Body of pancreas (tissue), 4 donors: ENCODE results near the gene CLDN2. TPM values are rescaled to one million over a fixed set of nuclear protein-coding genes. Genes with fewer than 3 reads are reported as not detected.
"Not testable (repeated sequence)": the region's sequence is repeated elsewhere in the genome, so short reads cannot be mapped to it uniquely, and the experiment has no call there.

Experiments used
- ATAC-seq: fragments of 150-250 bp; one replicate; pipeline ENCODE4 v1.9.1; 2016
- DNase-seq, 4 donors: peaks; one replicate each; pipeline ENCODE4 v3.0.0-alpha.2; 2019
- H3K27ac ChIP-seq, 4 donors: fragments of 200-600 bp; sonication (generic); 1 replicate in 3 of 4; 2 replicates in 1 of 4; pipeline versions ENCODE4 v1.5.1 to v1.6.1; 2016 to 2019; ENCODE audit warnings: mild to moderate bottlenecking in 1 of 4, mixed read lengths in 1 of 4, moderate library complexity in 1 of 4
- H3K27me3 ChIP-seq, 2 donors: fragments of 200-600 bp; sonication (generic); one replicate each; pipeline ENCODE4 v1.6.0; 2016; ENCODE audit warnings: mild to moderate bottlenecking in 1 of 2
- H3K36me3 ChIP-seq, 2 donors: fragments of 200-600 bp; sonication (generic); replicated peaks in 1 of 2; 2 replicates each; pipeline ENCODE4 v1.5.1; 2016; ENCODE audit warnings: low read depth in 2 of 2; ENCODE audit not compliant: insufficient read depth in 1 of 2
- H3K4me1 ChIP-seq: fragments of 200-600 bp; sonication (generic); one replicate; pipeline ENCODE4 v1.6.0; 2016
- H3K4me3 ChIP-seq, 2 donors: fragments of 200-600 bp; sonication (generic); 1 replicate in 1 of 2; 2 replicates in 1 of 2; pipeline ENCODE4 v1.5.1; 2016 to 2019
- H3K9me3 ChIP-seq, 3 donors: fragments of 200-600 bp; sonication (generic); 1 replicate in 2 of 3; 2 replicates in 1 of 3; pipeline ENCODE4 v1.5.1; 2016
- CTCF ChIP-seq, 7 experiments: fragments of 450-650 bp in 4 of 7; fragments of 200-600 bp in 3 of 7; sonication (generic) in 3 of 7; IDR thresholded peaks; one replicate each; pipeline ENCODE4 v1.5.1; 2016 to 2019; ENCODE audit warnings: antibody characterized with exemption in 7 of 7
- POLR2A ChIP-seq, 3 donors: fragments of 450-650 bp; IDR thresholded peaks; one replicate each; pipeline ENCODE4 v1.6.1; 2016; ENCODE audit warnings: antibody characterized with exemption in 3 of 3, mild to moderate bottlenecking in 2 of 3
- WGBS, 2 donors: methylation state at CpG; one replicate each; pipeline ENCODE4 v1.1.5; 2017; 5-methylcytosine and 5-hydroxymethylcytosine counted together
- intact Hi-C: fragments of 100-400 bp; cut with DNase I; formaldehyde crosslinking; loops from one replicate; pipeline ENCODE4 v1.15.1; 2023
- total RNA-seq, 2 donors: library from RNA; depleted of rRNA; stranded (reverse); fragments of >200 nt; gene quantifications; one replicate each; pipeline ENCODE4 v1.1.0, GENCODE V29; 2016

Gene CLDN2
- total RNA-seq, 2 donors from 2014 or later = 0.33 to 6.0 TPM

DNA sequence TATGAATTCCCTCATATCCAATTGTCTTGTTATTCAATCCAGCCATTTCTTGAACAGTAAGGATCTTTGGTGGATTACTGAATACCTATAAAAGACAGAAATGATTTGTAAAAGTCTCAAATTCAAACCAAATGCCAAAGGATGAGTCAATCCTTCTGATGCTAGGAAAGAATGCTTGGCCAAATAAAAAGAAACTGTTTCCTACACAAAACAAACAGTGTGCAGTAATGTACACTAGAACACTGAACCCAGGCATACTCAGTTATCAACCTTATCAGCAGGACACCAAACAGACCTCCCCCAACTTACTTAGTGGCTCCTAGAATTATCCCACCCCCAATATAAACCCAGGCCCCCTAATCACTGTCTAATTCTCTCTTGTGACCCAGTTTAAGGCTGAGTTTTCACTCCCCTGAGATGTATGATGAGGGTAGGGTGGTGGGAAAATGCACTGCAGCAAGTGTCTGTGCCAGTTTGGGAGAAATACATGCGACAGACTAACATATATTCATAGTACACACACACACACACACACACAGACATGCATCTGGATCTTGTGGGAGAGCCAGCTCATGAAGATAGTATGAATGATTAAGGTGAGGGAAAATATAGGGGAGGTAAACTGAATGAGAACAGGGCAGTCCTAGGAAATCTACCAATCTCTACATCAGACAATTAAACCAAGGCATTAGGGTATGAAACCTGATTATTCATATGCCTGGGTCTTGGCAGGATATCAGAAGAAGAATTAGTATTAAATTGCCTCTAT lies 35.0 kb downstream of the CLDN2 start:
- 46 to 55% methylated on average over 1 of the region's 1 CpG for WGBS, 2 donors
- intact Hi-C loops = no loop called here
- H3K4me1 ChIP-seq = peaks cover 4% of the 10 kb centered on the region
- H3K4me3 ChIP-seq = no peak overlapping the region
- H3K9me3 ChIP-seq = no peaks in the 10 kb centered on the region
- H3K27ac ChIP-seq = no peak overlapping the region
- no peak for TF ChIP-seq POLR2A (IDR thresholded peaks at IDR 0.05)
- TF ChIP-seq CTCF (IDR thresholded peaks at IDR 0.05) = no peak
- H3K27me3 ChIP-seq = no peaks in the 10 kb centered on the region
- H3K36me3 ChIP-seq = no peaks in the 10 kb centered on the region
- no peak for ATAC-seq
- DNase-seq = no peak

DNA sequence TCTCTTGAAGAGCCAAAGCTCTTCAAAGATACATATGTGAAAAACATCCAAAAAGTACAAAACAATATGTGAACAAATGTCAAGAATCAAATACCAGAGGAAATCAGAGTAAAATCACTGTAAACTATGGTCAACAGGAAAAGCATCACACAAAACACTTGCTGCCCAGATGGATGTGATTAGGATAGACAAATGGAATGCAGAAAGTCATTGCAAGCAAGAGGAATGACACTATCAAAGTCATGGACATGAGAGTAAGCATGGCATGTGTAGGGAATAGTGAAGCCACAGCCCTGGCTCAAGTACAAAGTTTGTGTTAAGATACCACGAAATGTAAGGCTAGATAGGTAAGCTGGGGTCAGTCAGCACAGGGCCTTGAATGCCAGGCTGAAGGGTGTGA lies 37.7 kb downstream of the CLDN2 start:
- Histone ChIP-seq H3K27me3 (no peaks in the 10 kb centered on the region), H3K36me3 (no peaks in the 10 kb centered on the region), H3K27ac (no peak overlapping the region), H3K4me3 (no peak overlapping the region), H3K9me3 (no peaks in the 10 kb centered on the region), H3K4me1 (no peaks in the 10 kb centered on the region)
- intact Hi-C loops = no loop called here
- no peak for ATAC-seq
- no peak for TF ChIP-seq CTCF (IDR thresholded peaks at IDR 0.05)
- TF ChIP-seq POLR2A (IDR thresholded peaks at IDR 0.05) = no peak
- 60 to 67% methylated on average over 1 of the region's 1 CpG for WGBS, 2 donors
- DNase-seq = no peak

GRCh38 chrX:106959901-106960300 lies 39.7 kb downstream of the CLDN2 start:
- WGBS, 2 donors = 45% methylated on average over 2 of the region's 2 CpGs; no CpG with 5 or more reads in 1 of the 2 donors
- TF ChIP-seq POLR2A (IDR thresholded peaks at IDR 0.05) = no peak
- TF ChIP-seq CTCF (IDR thresholded peaks at IDR 0.05) = peak in 4 of 7 experiments; percentile 13 to 49 (median 31)
- intact Hi-C loops = no loop called here
- DNase-seq (peak in 3 of 4 donors; percentile 2 to 13 (median 6)), ATAC-seq (no peak)
- H3K4me1 ChIP-seq = no peaks in the 10 kb centered on the region
- no peaks in the 10 kb centered on the region for H3K9me3 ChIP-seq
- H3K36me3 ChIP-seq = no peaks in the 10 kb centered on the region
- H3K27ac ChIP-seq = no peak overlapping the region
- H3K4me3 ChIP-seq = no peak overlapping the region
- H3K27me3 ChIP-seq = no peaks in the 10 kb centered on the region

- Histone ChIP-seq H3K36me3 (no peaks in the 10 kb centered on the region), H3K4me3 (no peak overlapping the region), H3K27ac (no peak overlapping the region), H3K4me1 (no peaks in the 10 kb centered on the region), H3K27me3 (no peaks in the 10 kb centered on the region), H3K9me3 (no peaks in the 10 kb centered on the region)
- ATAC-seq = no peak
- DNase-seq = no peak
- TF ChIP-seq CTCF (IDR thresholded peaks at IDR 0.05) = no peak
- no peak for TF ChIP-seq POLR2A (IDR thresholded peaks at IDR 0.05)
- intact Hi-C loops = no loop called here
Measured at GRCh38 chrX:106963111-106963510, 42.9 kb downstream of the CLDN2 start.

DNA sequence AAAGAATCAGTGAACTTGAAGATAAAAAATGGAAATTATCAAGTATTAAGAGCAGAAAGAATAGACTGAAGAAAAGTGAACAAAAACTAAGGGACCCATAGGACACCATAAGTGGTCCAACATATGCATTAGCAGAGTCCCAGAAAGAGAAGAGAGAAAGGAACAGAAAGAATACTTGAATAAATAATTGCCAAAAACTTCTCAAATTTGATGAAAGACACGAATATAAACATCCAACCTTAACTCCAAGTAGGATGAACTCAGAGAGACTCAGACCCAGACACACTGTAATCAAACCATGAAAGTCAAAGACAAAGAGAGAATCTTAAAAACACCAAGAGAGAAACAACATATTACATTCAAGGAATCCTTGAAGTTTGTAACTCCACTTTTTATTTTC lies 44.1 kb downstream of the CLDN2 start:
- DNase-seq (no peak), ATAC-seq (no peak)
- no peak overlapping the region for H3K4me3 ChIP-seq
- no peaks in the 10 kb centered on the region for H3K36me3 ChIP-seq
- no peak overlapping the region for H3K27ac ChIP-seq
- no peaks in the 10 kb centered on the region for H3K27me3 ChIP-seq
- intact Hi-C loops = no loop called here
- TF ChIP-seq CTCF (IDR thresholded peaks at IDR 0.05) = no peak
- TF ChIP-seq POLR2A (IDR thresholded peaks at IDR 0.05) = no peak
- H3K9me3 ChIP-seq = no peaks in the 10 kb centered on the region
- H3K4me1 ChIP-seq = no peaks in the 10 kb centered on the region
- 58 to 100% methylated on average over 1 of the region's 1 CpG for WGBS, 2 donors

DNA sequence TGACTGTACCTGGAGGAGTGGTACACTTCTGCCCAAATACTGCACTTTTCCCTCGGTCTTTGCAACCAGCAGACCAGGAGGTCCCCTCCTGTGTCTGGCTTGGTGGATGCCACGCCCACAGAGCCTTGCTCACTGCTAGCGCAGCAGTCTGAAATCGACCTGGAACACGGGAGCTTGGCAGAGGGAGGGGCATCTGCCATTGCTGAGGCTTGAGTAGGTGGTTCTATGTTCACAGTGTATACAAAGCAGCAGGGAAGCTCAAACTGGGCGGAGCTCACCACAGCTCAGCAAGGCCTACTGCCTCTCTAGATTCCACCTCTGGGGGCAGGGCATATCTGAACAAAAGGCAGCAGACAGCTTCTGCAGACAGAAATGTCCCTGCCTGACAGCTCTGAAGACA lies 46.3 kb downstream of the CLDN2 start:
- not testable (repeated sequence) for DNase-seq, ATAC-seq
- WGBS, 2 donors = 77 to 100% methylated on average over 1 to 4 of the region's 6 CpGs

More for the DNA sequence above, 46.3 kb downstream of the CLDN2 start:
- intact Hi-C loops, H3K36me3 ChIP-seq, H3K27ac ChIP-seq, H3K9me3 ChIP-seq, H3K4me1 ChIP-seq, H3K4me3 ChIP-seq, H3K27me3 ChIP-seq: not testable (repeated sequence)
